MM.1S (cell line): Measurements from ENCODE around the gene NPAS1.

Experiments
- CTCF ChIP-seq: fragments of 300-600 bp; sonication (generic); IDR thresholded peaks from 2 replicates; pipeline ENCODE4 v1.5.1; 2016; ENCODE audit warnings: antibody characterized with exemption, low read length, mixed read lengths
- EZH2 ChIP-seq: fragments of 300-600 bp; sonication (generic); optimal IDR thresholded peaks from 2 replicates; pipeline ENCODE3; 2017; ENCODE audit warnings: low read depth, mild to moderate bottlenecking, antibody characterized with exemption, low read length, mixed read lengths
- EZH2phosphoT487 ChIP-seq: fragments of 300-600 bp; sonication (generic); IDR thresholded peaks from 2 replicates; pipeline ENCODE4 v1.6.1; 2018; ENCODE audit warnings: antibody characterized with exemption, low read length

GRCh38 chr19:47000373-47000772, 19.3 kb upstream of the NPAS1 start:
- no peak for TF ChIP-seq CTCF
- TF ChIP-seq EZH2phosphoT487: no peak
- no peak for TF ChIP-seq EZH2
